Ascending aorta (tissue), 2 donors: Measurements from ENCODE around the gene HYAL1. TPM values are rescaled to one million over a fixed set of nuclear protein-coding genes. Genes with fewer than 3 reads are reported as not detected.

Experiments
- DNase-seq, 2 donors: peaks; one replicate each; pipeline ENCODE4 v3.0.0-alpha.2; 2019; ENCODE audit warnings: low spot score in 2 of 2
- H3K27ac ChIP-seq, 2 donors: fragments of 200-600 bp; sonication (generic); one replicate each; pipeline ENCODE4 v1.5.1; 2016 to 2017; ENCODE audit warnings: mild to moderate bottlenecking in 1 of 2
- H3K27me3 ChIP-seq: fragments of 200-600 bp; sonication (generic); one replicate; pipeline ENCODE4 v1.5.1; 2017
- H3K36me3 ChIP-seq, 2 donors: fragments of 200-600 bp; sonication (generic); one replicate each; pipeline ENCODE4 v1.5.1; 2016
- H3K4me1 ChIP-seq, 2 donors: fragments of 200-600 bp; sonication (generic); one replicate each; pipeline ENCODE4 v1.5.1; 2016 to 2017; ENCODE audit warnings: mild to moderate bottlenecking in 1 of 2
- H3K4me3 ChIP-seq, 2 donors: fragments of 200-600 bp; sonication (generic); one replicate each; pipeline ENCODE4 v1.5.1; 2016 to 2017; ENCODE audit warnings: mild to moderate bottlenecking in 1 of 2
- H3K9me3 ChIP-seq, 2 donors: fragments of 200-600 bp; sonication (generic); one replicate each; pipeline ENCODE4 v1.5.1; 2016
- CTCF ChIP-seq, 3 experiments: fragments of 200-600 bp in 2 of 3; fragments of 450-650 bp in 1 of 3; sonication (generic) in 2 of 3; IDR thresholded peaks; one replicate each; pipeline ENCODE4 v1.5.1; 2016 to 2019; ENCODE audit warnings: antibody characterized with exemption in 3 of 3, mild to moderate bottlenecking in 1 of 3, moderate library complexity in 1 of 3
- intact Hi-C: fragments of 100-400 bp; cut with DNase I; formaldehyde crosslinking; loops from one replicate; pipeline ENCODE4 v1.15.1; 2023
- total RNA-seq: library from RNA; depleted of rRNA; stranded (reverse); fragments of >200 nt; gene quantifications from one replicate; pipeline ENCODE4 v1.1.0, GENCODE V29; 2016

The HYAL1 gene
- total RNA-seq, 1 donor from 2014 or later: 49.5 TPM

GRCh38 chr3:50276762-50277101 lies 26.6 kb downstream of the HYAL1 start:
- no peaks in the 10 kb centered on the region for H3K9me3 ChIP-seq
- peaks cover 11 to 12% of the 10 kb centered on the region in 2 donors for H3K4me1 ChIP-seq
- DNase-seq: no peak
- no peak overlapping the region for H3K27ac ChIP-seq
- no peak for TF ChIP-seq CTCF (IDR thresholded peaks at IDR 0.05)
- no peaks in the 10 kb centered on the region for H3K27me3 ChIP-seq
- H3K4me3 ChIP-seq: no peak overlapping the region
- peaks cover 0 to 11% of the 10 kb centered on the region in 2 donors for H3K36me3 ChIP-seq
- intact Hi-C loops: no loop called here

GRCh38 chr3:50275996-50276761 lies 27.2 kb downstream of the HYAL1 start:
- intact Hi-C loops: no loop called here
- no peaks in the 10 kb centered on the region for H3K27me3 ChIP-seq
- no peak for TF ChIP-seq CTCF (IDR thresholded peaks at IDR 0.05)
- no peak overlapping the region for H3K27ac ChIP-seq
- DNase-seq: no peak
- H3K36me3 ChIP-seq: peaks cover 0 to 11% of the 10 kb centered on the region in 2 donors
- H3K4me1 ChIP-seq: peaks cover 11 to 12% of the 10 kb centered on the region in 2 donors
- H3K9me3 ChIP-seq: no peaks in the 10 kb centered on the region
- no peak overlapping the region for H3K4me3 ChIP-seq

- no peak overlapping the region for H3K4me3 ChIP-seq
- H3K27ac ChIP-seq: no peak overlapping the region
- H3K4me1 ChIP-seq: peaks cover 11 to 15% of the 10 kb centered on the region in 2 donors
- no peak for DNase-seq
- TF ChIP-seq CTCF (IDR thresholded peaks at IDR 0.05): no peak
- H3K27me3 ChIP-seq: no peaks in the 10 kb centered on the region
- peaks cover 0 to 11% of the 10 kb centered on the region in 2 donors for H3K36me3 ChIP-seq
- H3K9me3 ChIP-seq: no peaks in the 10 kb centered on the region
- intact Hi-C loops: no loop called here
Measured at GRCh38 chr3:50275141-50275995, 28.0 kb downstream of the HYAL1 start.

- H3K4me1 ChIP-seq: peaks cover 11 to 23% of the 10 kb centered on the region in 2 donors
- no peaks in the 10 kb centered on the region for H3K27me3 ChIP-seq
- no peaks in the 10 kb centered on the region for H3K9me3 ChIP-seq
- H3K27ac ChIP-seq: no peak overlapping the region
- peak; percentile 41 to 59 (median 50) for TF ChIP-seq CTCF (IDR thresholded peaks at IDR 0.05)
- DNase-seq: no peak
- intact Hi-C loops: loop anchor here (5.0 kb wide), 1 partner anchor 152 kb away; no protein-coding TSS in a partner anchor
- H3K4me3 ChIP-seq: no peak overlapping the region
- H3K36me3 ChIP-seq: peaks cover 0 to 11% of the 10 kb centered on the region in 2 donors
Measured at GRCh38 chr3:50274371-50275104, 28.8 kb downstream of the HYAL1 start.

GRCh38 chr3:50273689-50274065 lies 29.7 kb downstream of the HYAL1 start:
- DNase-seq: no peak
- no peak overlapping the region for H3K27ac ChIP-seq
- TF ChIP-seq CTCF (IDR thresholded peaks at IDR 0.05): no peak

More at GRCh38 chr3:50273689-50274065, 29.7 kb downstream of the HYAL1 start:
- H3K9me3 ChIP-seq: no peaks in the 10 kb centered on the region
- H3K36me3 ChIP-seq: peaks cover 0 to 11% of the 10 kb centered on the region in 2 donors
- peaks cover 12 to 27% of the 10 kb centered on the region in 2 donors for H3K4me1 ChIP-seq
- intact Hi-C loops: loop anchor here (1.0 to 5.0 kb wide), 4 partner anchors 13 to 151 kb away; no protein-coding TSS in a partner anchor
- H3K27me3 ChIP-seq: no peaks in the 10 kb centered on the region
- H3K4me3 ChIP-seq: peak overlapping the region in 1 of 2 donors; percentile 60
